Trophoblast cell (in vitro differentiated cells and primary cell): ENCODE results near the gene LRP1-AS.

Experiments
- DNase-seq, 2 donors: peaks; one replicate each; pipeline ENCODE4 v3.0.0-alpha.2; 2016
- H2AFZ ChIP-seq: 2 replicates; pipeline ENCODE4 v1.6.1; 2013; ENCODE audit warnings: low read length, moderate library complexity, mild to moderate bottlenecking; ENCODE audit not compliant: insufficient read depth, poor library complexity
- H2AK5ac ChIP-seq: 2 replicates; pipeline ENCODE4 v1.6.1; 2013; ENCODE audit warnings: mild to moderate bottlenecking, low read length
- H2BK120ac ChIP-seq: 2 replicates; pipeline ENCODE4 v1.6.1; 2013; ENCODE audit warnings: low read length, mild to moderate bottlenecking, moderate library complexity; ENCODE audit not compliant: insufficient read depth, poor library complexity
- H2BK12ac ChIP-seq: 2 replicates; pipeline ENCODE4 v1.6.1; 2013; ENCODE audit warnings: mild to moderate bottlenecking, low read length, moderate library complexity
- H2BK5ac ChIP-seq: 2 replicates; pipeline ENCODE4 v1.6.1; 2013; ENCODE audit warnings: low read length, low read depth, moderate library complexity, mild to moderate bottlenecking; ENCODE audit not compliant: poor library complexity
- H3K14ac ChIP-seq: 2 replicates; pipeline ENCODE4 v1.6.1; 2013; ENCODE audit warnings: mild to moderate bottlenecking, low read length
- H3K18ac ChIP-seq: 2 replicates; pipeline ENCODE4 v1.6.1; 2013; ENCODE audit warnings: mild to moderate bottlenecking, low read length
- H3K23ac ChIP-seq: 2 replicates; pipeline ENCODE4 v1.6.1; 2013; ENCODE audit warnings: low read length
- H3K27ac ChIP-seq: 2 replicates; pipeline ENCODE4 v1.5.1; 2013; ENCODE audit warnings: low read depth, mild to moderate bottlenecking, inconsistent platforms, low read length, moderate library complexity
- H3K27me3 ChIP-seq: 2 replicates; pipeline ENCODE4 v1.6.1; 2013; ENCODE audit warnings: inconsistent platforms, mild to moderate bottlenecking, low read length, moderate library complexity; ENCODE audit not compliant: insufficient read depth
- H3K36me3 ChIP-seq, 2 experiments: 1 replicate in 1 of 2; 2 replicates in 1 of 2; pipeline ENCODE4 v1.6.1; 2013; ENCODE audit warnings: low read length in 2 of 2, mild to moderate bottlenecking in 2 of 2, moderate library complexity in 1 of 2; ENCODE audit not compliant: insufficient read depth in 2 of 2, control insufficient read depth in 1 of 2
- H3K4ac ChIP-seq: 2 replicates; pipeline ENCODE4 v1.6.1; 2013; ENCODE audit warnings: low read depth, mild to moderate bottlenecking, low read length, moderate library complexity
- H3K4me1 ChIP-seq, 2 experiments: 1 replicate in 1 of 2; 2 replicates in 1 of 2; pipeline ENCODE4 v1.6.1; 2013; ENCODE audit warnings: low read length in 2 of 2, mild to moderate bottlenecking in 2 of 2, moderate library complexity in 1 of 2; ENCODE audit not compliant: insufficient read depth in 2 of 2, control insufficient read depth in 1 of 2
- H3K4me2 ChIP-seq: 2 replicates; pipeline ENCODE4 v1.6.1; 2013; ENCODE audit warnings: inconsistent platforms, mild to moderate bottlenecking, low read length, moderate library complexity
- H3K4me3 ChIP-seq: 2 replicates; pipeline ENCODE4 v1.5.1; 2013; ENCODE audit warnings: mild to moderate bottlenecking, low read depth, low read length, inconsistent platforms
- H3K79me1 ChIP-seq: one replicate; pipeline ENCODE4 v1.6.1; 2013; ENCODE audit warnings: low read length
- H3K79me2 ChIP-seq: 2 replicates; pipeline ENCODE4 v1.6.1; 2013; ENCODE audit warnings: low read length, mild to moderate bottlenecking; ENCODE audit not compliant: control insufficient read depth, insufficient read depth, poor library complexity
- H3K9ac ChIP-seq: 2 replicates; pipeline ENCODE4 v1.6.1; 2013; ENCODE audit warnings: mild to moderate bottlenecking, low read length
- H3K9me3 ChIP-seq: 2 replicates; pipeline ENCODE4 v1.6.1; 2013; ENCODE audit warnings: low read depth, mild to moderate bottlenecking, control low read depth, inconsistent platforms, low read length; ENCODE audit not compliant: insufficient read depth
- H4K12ac ChIP-seq: 2 replicates; pipeline ENCODE4 v1.6.1; 2013; ENCODE audit warnings: low read depth, mild to moderate bottlenecking, low read length, moderate library complexity
- H4K8ac ChIP-seq: 2 replicates; pipeline ENCODE4 v1.6.1; 2013; ENCODE audit warnings: low read depth, mild to moderate bottlenecking, low read length, moderate library complexity
- H4K91ac ChIP-seq: one replicate; pipeline ENCODE4 v1.6.1; 2013; ENCODE audit warnings: low read depth, mild to moderate bottlenecking, low read length, moderate library complexity
- WGBS: extraction: QIAGEN DNeasy Blood & Tissue Kit; methylation state at CpG from one replicate; pipeline ENCODE4 v1.1.7; 2013; ENCODE audit warnings: missing lambda C conversion rate; ENCODE audit not compliant: insufficient read length, insufficient coverage; ENCODE audit errors: extremely low coverage; 5-methylcytosine and 5-hydroxymethylcytosine counted together

Gene LRP1-AS

DNA sequence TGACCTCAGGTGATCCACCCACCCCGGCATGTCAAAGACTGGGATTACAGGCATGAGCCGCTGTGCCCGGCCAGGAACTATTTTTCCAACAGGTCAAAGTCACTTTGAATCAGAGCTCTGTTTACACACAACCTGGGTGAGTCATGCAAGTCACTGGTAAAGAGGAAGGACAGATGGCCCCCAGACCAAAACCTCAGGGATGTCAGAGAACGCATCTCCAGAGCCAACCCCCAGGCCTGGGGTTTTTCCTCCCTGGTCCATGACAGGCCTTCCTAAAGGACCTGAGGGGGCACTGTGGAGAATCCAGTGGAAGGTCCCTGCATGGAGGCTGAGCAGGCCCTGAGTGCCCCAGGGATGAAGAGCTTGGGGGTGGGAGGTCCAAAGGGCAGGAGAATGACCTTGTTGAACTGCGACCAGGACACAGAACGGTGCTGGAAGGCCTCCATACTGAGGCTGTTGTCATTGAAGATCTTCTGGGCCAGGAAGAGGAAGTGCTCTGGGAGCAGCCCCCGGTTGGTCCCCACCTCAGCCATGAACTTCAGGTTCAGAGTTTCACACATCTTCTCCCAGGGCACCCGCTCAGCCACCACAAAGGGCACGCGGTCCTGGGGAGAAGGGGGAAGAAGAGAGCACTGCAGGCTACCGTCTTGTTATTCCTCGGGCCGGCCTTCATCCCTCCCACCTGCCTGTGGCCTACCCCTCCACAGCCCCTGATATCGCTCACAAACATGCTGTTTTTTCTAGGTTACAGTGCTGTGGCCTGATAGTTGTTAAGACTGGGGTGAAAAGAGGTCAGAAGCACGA is 45.3 kb downstream of the LRP1-AS start:
- Histone ChIP-seq H3K4ac (no peak overlapping the region), H3K4me2 (no peak overlapping the region), H4K12ac (no peak overlapping the region), H3K23ac (no peak overlapping the region), H2BK12ac (no peak overlapping the region), H3K18ac (no peak overlapping the region), H3K27ac (no peak overlapping the region), H4K8ac (no peak overlapping the region), H3K9ac (no peak overlapping the region), H3K14ac (no peak overlapping the region), H3K79me2 (no peaks in the 10 kb centered on the region), H2AK5ac (no peak overlapping the region), H3K4me1 (peaks cover 7 to 8% of the 10 kb centered on the region in 2 experiments), H3K4me3 (no peak overlapping the region), H4K91ac (no peak overlapping the region), H3K9me3 (no peaks in the 10 kb centered on the region), H2BK120ac (no peak overlapping the region), H2BK5ac (no peak overlapping the region), H2AFZ (no peak overlapping the region), H3K27me3 (no peaks in the 10 kb centered on the region), H3K79me1 (no peaks in the 10 kb centered on the region), H3K36me3 (peaks cover 55 to 64% of the 10 kb centered on the region in 2 experiments)
- WGBS, result no CpG with 5 or more reads among the region's 15 CpGs
- no peak for DNase-seq

- Histone ChIP-seq H2AK5ac (no peak overlapping the region), H4K12ac (no peak overlapping the region), H3K9me3 (peaks cover 2% of the 10 kb centered on the region), H3K9ac (no peak overlapping the region), H2BK120ac (no peak overlapping the region), H2AFZ (no peak overlapping the region), H3K27ac (no peak overlapping the region), H3K23ac (no peak overlapping the region), H3K27me3 (no peaks in the 10 kb centered on the region), H3K79me1 (no peaks in the 10 kb centered on the region), H3K36me3 (peaks cover 55 to 63% of the 10 kb centered on the region in 2 experiments), H3K4me2 (no peak overlapping the region), H3K79me2 (no peaks in the 10 kb centered on the region), H4K8ac (no peak overlapping the region), H3K4me1 (peaks cover 7 to 9% of the 10 kb centered on the region in 2 experiments), H3K4me3 (no peak overlapping the region), H3K14ac (no peak overlapping the region), H4K91ac (no peak overlapping the region), H3K4ac (no peak overlapping the region), H2BK5ac (no peak overlapping the region), H3K18ac (no peak overlapping the region), H2BK12ac (no peak overlapping the region)
- DNase-seq, result no peak
- WGBS, result no CpG with 5 or more reads among the region's 12 CpGs
Observed at GRCh38 chr12:57099766-57100165, 47.7 kb downstream of the LRP1-AS start.

DNA sequence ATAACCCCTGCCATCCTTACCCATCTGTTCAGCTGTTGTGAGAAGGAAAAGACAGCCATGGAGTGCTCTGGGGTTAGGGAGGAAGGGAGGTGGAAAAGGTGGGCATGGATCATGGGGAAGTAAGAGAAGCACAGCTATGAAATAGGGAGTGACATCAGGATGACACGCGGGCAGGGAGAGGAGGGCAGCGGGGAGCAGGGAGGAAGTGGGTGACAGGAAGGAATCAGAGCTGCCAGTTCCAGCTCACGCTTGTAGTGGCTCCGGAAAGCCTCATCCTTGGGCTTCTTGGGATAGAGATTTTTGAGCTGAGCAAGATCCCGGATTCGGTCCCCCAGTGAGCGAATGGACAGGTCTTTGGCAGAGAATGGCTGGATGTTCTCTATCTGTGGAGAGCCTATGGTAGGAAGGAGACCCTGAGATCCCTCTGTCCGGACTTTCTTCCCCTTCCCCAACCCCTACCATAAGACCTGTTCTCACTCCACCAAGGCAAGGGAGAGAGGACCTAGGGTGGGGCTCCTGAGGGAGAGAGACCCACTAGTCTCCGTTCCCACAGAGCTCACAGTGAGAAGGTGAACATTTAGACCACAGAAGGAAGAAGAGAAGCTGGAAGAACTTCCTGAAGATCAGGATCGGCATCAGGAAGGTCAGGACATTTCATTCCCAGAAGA is 48.2 kb downstream of the LRP1-AS start:
- Histone ChIP-seq H3K36me3 (peaks cover 54 to 62% of the 10 kb centered on the region in 2 experiments), H3K23ac (no peak overlapping the region), H3K9me3 (peaks cover 2% of the 10 kb centered on the region), H2BK12ac (no peak overlapping the region), H4K91ac (no peak overlapping the region), H2AFZ (no peak overlapping the region), H3K4ac (no peak overlapping the region), H3K4me3 (no peak overlapping the region), H3K79me1 (peaks cover 3% of the 10 kb centered on the region), H4K8ac (no peak overlapping the region), H3K27me3 (no peaks in the 10 kb centered on the region), H3K79me2 (no peaks in the 10 kb centered on the region), H3K14ac (no peak overlapping the region), H2BK120ac (no peak overlapping the region), H2BK5ac (no peak overlapping the region), H3K9ac (no peak overlapping the region), H3K27ac (no peak overlapping the region), H4K12ac (no peak overlapping the region), H2AK5ac (no peak overlapping the region), H3K4me1 (peaks cover 9 to 15% of the 10 kb centered on the region in 2 experiments), H3K4me2 (no peak overlapping the region), H3K18ac (no peak overlapping the region)
- DNase-seq, result no peak
- no CpG with 5 or more reads among the region's 11 CpGs for WGBS

- Histone ChIP-seq H2BK12ac (no peak overlapping the region), H4K8ac (no peak overlapping the region), H3K14ac (no peak overlapping the region), H4K91ac (no peak overlapping the region), H4K12ac (no peak overlapping the region), H3K9me3 (peaks cover 2% of the 10 kb centered on the region), H3K4me1 (peaks cover 12 to 19% of the 10 kb centered on the region in 2 experiments), H3K36me3 (peaks cover 54 to 59% of the 10 kb centered on the region in 2 experiments), H3K4me3 (no peak overlapping the region), H2AK5ac (no peak overlapping the region), H2BK5ac (no peak overlapping the region), H3K23ac (no peak overlapping the region), H3K18ac (no peak overlapping the region), H3K79me2 (no peaks in the 10 kb centered on the region), H3K4ac (no peak overlapping the region), H2BK120ac (no peak overlapping the region), H3K27ac (no peak overlapping the region), H3K79me1 (peaks cover 5% of the 10 kb centered on the region), H3K27me3 (no peaks in the 10 kb centered on the region), H3K9ac (no peak overlapping the region), H2AFZ (no peak overlapping the region), H3K4me2 (no peak overlapping the region)
- DNase-seq, result no peak
- no CpG with 5 or more reads among the region's 1 CpG for WGBS
Observed at GRCh38 chr12:57098546-57098945, 48.9 kb downstream of the LRP1-AS start.
